GM21717 (cell line): ENCODE results near the gene ZNF33B.
"Not testable (repeated sequence)": the region's sequence is repeated elsewhere in the genome, so short reads cannot be mapped to it uniquely, and the experiment has no call there.

Experiments
- ATAC-seq: cut with Tn5 transposase; IDR thresholded peaks from one replicate; pipeline ENCODE4 v1.9.1; 2021; ENCODE audit warnings: mild to moderate bottlenecking, moderate library complexity; ENCODE audit not compliant: unreplicated experiment

The ZNF33B gene

DNA sequence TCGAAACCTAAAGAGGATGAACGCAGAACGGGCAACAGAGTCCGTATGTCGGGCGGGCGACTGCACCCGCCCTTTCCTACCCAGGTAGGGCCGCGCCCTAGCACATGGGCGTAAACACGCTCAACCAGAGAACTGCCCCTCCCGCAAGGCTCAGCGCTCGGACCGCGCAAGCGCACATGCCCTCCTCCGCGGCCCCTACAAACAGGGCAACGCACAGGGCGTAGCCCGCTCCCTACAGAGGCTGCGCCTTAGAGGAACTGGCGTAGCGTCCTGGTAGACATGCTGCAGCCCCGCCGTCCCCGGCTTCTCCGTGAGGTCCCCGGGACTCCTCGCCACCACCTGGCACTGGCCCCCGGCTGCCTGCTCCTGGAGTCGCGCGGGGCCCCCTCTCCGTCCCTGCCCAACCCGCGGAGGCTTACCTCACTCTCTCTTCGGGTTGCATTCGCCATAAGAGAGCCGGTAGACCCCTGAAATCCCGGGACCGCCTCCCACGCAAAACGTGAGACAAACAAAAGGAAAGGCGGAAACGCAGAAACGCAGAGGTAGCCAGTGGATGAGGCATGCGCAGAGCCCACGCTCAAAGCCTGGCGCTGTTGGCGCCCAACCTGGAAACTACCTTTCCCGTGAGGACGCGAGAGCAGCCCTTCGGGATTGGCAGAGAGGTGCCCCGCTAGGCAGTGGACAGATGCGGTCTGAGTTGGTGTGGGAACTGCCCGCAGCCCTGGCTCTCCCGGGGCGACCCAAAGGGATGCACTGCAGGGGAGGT, at the start of gene ZNF33B:
Gene ZNF33B (minus strand): TSS at position 516 of the 766 bp plus-strand sequence. CDS start 1,642 bp downstream, outside the sequence.
- ATAC-seq: peak; percentile 96

DNA sequence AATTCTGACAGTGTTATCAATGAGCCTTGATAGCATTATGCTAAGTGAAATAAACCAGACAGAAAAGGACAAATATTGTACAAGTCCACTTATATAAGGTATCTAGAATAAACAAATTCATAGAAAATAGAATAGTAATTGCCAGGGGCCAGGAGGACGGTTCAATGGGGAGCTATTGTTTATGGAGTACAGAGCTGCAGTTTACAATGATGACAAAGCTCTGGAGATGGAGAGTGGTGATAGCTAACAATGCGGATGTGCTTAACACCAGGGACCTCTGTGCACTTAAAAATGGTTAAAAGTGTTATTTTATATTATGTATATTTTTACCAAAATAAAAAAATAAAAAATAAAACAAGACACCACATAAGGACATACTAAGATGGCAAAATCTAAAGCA, 46.1 kb upstream of the ZNF33B start:
- no peak for ATAC-seq

DNA sequence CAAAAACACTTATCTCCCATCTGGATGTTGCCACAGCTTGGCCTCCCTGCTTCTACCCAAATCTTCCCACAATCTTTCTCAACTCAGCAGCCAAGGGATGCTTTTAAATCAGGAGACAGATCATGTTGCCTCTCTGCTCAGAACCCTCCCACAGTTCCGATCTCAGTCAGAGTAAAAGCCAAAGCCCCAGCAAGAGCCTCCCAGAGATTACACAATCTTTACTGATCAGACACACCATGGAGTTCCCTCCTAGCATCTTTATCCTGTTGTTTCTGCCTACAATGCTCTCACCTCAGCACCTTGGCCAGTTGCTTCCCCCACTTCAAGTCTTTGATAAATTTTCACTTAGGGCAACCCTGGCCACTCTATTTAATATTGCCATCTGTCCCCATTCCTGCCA, 41.9 kb upstream of the ZNF33B start:
- ATAC-seq: no peak

DNA sequence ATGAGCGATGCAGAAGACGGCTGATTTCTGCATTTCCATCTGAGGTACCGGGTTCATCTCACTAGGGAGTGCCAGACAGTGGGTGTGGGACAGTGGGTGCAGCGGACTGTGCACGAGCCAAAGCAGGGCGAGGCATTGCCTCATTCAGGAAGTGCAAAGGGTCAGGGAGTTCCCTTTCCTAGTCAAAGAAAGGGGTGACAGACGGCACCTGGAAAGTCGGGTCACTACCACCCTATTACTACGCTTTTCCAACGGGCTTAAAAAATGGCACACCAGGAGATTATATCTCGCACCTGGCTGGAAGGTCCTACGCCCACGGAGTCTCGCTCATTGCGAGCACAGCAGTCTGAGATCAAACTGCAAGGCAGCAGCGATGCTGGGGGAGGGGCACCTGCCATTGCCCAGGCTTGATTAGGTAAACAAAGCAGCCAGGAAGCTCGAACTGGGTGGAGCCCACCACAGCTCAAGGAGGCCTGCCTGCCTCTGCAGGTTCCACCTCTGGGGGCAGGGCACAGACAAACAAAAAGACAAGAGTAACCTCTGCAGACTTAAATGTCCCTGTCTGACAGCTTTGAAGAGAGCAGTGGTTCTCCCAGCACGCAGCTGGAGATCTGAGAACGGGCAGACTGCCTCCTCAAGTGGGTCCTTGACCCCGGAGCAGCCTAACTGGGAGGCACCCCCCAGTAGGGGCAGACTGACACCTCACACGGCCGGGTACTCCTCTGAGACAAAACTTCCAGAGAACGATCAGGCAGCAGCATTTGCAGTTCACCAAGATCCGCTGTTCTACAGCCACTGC, 27.0 kb upstream of the ZNF33B start:
- not testable (repeated sequence) for ATAC-seq

DNA sequence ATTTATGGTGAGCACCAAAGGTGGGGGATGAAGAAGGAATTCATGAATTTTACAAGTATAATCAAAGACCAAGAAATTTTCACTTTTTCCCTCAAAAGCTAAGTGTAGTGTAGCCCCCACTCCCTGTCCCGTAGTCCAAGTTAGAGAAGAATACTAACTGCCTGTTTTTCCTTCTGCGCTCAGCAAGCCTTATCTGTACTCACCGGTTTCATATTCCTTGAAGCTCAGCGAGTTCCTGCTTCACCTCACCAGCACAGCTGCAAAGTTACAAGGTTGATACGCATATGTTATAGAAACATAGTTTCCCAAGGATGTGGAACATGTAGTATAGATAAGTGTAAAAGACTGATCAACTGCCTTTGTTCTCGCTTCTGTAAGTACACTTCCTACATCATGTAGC, 16.0 kb upstream of the ZNF33B start:
- no peak for ATAC-seq

- ATAC-seq: no peak
These were observed 14.5 kb upstream of the ZNF33B start for GRCh38 chr10:42652858-42653257.

DNA sequence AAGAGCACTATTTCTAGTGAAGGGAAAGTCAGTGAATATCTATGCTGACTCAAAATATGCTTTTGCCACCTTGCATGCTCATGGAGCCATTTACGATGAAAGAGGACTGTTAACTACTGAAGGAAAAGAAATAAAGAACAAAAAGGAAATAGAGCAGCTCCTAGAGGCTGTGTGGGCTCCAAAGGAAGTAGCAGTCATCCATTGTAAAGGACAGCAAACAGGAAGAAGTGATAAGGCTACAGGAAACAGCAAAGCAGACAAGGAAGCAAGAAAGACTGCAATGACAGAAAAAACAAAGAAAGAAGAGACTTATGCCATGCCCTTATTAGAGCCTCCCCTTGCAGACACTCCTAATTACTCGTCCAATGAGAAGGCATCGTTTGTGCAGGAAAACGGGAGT, 12.0 kb upstream of the ZNF33B start:
- ATAC-seq: no peak

DNA sequence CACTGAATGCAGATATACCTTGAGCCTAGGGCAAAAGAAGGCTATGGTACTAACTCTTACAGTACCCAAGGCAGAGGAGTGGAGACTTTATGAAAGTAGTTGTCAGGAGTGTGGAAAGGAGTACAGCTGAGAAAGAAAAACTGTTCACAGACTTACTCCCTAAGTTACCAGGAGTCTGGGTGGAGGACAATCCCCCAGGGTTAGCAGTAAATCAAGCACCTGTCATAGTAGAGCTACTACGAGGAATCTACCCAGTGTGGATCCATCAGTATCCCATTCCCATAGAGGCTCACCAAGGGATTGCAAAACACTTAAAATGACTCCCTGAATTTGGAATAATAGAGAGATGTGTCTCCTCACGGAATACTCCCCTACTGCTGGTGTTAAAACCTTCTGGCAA, 10.1 kb upstream of the ZNF33B start:
- ATAC-seq: no peak

DNA sequence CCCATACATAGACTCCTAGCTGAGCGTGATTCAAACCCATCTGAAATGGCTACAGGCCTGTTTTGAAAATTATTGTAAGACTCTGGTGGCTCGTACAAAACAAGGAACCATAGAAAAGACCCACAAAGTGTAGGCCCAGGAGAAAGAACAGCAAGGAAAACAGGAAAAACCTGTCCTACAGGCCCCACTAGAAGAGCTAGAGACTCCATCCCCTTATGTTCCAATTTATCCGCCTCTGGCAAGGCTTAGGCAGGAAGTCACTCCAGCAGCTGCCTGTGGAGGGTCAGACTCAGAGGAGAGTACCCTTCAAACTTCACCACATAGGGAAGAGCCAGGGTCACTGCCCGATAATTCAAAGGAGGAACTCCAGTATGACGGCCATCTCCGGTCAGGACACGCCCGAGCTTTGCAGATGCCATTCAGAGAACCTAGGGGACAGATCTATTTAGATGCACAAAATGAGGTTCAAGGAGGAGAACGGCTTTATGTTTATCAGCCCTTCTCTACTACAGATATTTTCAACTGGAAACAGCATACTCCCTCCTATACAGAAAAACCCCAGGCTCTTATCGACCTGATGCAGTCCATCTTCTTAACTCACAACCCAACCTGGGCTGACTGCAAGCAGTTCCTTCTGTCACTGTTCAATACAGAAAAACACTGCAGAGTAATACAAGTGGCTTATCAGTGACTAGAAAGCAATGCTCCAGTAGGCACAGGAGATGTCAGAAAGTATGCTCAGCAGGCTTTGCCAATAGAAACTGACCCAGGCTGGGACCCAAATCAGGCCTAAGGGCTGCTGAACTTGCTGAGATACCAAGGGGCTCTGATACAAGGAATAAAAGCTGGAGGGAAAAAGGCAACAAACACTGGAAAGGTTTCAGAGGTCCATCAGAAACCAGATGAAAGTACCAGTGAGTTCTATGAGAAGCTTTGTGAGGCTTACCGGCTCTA, 8.6 kb upstream of the ZNF33B start:
- no peak for ATAC-seq

DNA sequence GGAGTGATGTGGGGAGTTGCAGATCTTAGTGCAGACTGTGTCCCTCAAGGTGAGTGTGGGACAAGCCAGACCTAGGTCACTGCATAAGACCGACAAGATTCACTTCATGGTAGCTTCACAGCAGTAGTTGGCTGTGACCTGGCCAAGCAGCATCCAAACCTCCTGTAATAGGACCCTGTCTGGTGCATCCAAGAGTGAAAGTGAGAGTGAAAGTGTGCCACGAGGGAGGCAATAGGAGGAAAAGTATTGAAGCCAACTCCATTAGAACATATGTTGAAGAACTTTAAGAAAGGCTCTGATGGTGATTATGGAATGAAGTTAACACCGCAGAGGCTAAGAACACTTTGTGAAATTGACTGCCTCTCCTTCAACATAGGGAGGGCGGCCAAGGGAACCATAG, 7.8 kb upstream of the ZNF33B start:
- no peak for ATAC-seq

GRCh38 chr10:42645516-42645915, 7.1 kb upstream of the ZNF33B start:
- ATAC-seq: no peak

DNA sequence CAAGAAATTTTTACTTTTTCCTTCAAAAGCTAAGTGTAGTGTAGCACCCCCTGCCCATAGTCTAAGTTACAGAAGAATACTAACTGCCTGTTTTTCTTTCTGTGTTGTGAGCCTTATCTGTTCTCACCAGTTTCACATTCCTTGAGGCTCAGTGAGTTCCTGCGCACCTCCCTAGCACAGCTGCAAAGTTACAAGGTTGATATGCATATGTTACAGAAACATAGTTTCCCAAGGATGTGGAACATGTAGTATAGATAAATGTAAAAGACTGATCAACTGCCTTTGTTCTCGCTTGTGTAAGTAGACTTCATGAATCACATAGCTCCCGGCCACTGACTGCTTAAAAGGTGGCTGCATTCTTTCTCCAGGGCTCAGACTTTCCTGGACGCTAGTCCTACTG, 6.7 kb upstream of the ZNF33B start:
- ATAC-seq: no peak

GRCh38 chr10:42640610-42641229, 2.4 kb upstream of the ZNF33B start:
- ATAC-seq: no peak

DNA sequence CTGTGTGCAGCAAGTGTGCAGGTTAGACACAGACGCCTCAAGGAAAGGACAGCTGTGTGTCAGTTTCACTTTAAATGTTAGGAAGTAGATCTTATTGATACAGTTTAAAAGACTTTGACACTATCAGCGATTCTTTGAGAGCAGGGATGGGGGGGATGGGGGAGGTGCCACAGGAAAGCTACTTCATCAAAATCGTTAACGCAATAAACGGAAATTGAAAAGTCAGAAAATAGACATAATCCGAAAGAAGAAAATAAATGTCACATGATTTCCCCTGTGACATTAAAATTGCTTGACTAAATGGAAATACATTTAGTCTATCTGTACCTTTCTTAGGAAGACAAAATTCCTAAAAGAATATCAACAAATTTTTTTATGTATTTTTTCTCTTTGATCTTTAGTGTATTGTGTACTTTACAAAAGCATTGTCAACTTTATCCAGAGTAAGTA, 476 bp upstream of the ZNF33B start:
- no peak for ATAC-seq

DNA sequence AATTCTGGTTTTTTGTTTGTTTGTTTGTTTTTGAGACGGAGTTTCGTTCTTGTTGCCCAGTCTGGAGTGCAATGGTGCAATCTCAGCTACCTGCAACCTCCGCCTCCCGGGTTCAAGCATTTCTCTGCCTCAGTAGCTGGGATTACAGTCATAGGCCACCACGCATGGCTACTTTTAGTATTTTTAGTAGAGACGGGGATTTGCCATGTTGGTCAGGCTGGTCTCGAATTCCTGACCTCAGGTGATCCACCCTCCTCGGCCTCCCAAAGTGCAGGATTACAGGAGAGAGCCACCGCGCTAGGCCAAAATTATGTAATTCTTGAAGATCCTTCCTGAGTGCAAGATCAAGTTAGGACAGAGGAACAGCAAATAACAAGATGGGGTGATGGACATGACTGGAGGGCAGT, 719 bp downstream of the ZNF33B start:
- no peak for ATAC-seq

DNA sequence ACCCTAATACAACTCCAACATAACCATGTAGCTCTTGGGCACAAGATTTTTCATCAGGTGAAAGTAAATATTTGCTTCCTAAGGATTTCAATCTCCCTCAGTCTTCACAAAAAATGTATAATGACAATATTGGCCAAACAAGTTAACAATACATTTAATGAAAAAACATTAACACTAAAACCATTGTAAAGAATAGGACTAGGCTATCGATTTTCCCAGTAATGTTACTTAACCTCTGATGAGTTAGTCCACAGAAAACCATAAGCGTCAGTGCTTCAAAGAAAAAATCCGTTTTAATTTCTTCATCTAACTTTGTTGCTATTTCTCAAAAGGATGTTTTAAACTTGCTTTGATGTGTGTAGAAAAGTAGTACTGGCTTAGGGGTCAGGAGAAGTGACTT, 1.2 kb downstream of the ZNF33B start:
- ATAC-seq: no peak

DNA sequence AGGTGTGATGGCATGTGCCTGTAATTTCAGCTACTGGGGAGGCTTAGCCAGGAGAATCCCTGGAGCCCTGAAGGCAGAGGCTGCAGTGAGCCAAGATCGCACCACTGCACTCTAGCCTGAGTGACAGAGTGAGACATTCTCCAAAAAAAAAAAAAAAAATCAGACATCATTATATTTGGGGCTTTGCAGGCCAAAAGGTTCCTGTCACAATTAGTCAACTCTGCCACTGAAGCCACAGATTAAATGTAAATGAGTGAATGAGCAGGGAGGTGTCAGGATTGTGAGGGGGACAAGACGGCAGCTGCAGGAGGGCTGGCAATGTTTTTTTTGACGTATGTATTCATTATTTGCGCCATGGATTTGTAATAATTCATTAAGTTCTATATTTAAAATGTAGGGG, 3.3 kb downstream of the ZNF33B start:
- ATAC-seq: no peak

- ATAC-seq: no peak
These were observed 5.8 kb downstream of the ZNF33B start for GRCh38 chr10:42632564-42632963.

- ATAC-seq: no peak
These were observed 7.7 kb downstream of the ZNF33B start for GRCh38 chr10:42630537-42631134.

DNA sequence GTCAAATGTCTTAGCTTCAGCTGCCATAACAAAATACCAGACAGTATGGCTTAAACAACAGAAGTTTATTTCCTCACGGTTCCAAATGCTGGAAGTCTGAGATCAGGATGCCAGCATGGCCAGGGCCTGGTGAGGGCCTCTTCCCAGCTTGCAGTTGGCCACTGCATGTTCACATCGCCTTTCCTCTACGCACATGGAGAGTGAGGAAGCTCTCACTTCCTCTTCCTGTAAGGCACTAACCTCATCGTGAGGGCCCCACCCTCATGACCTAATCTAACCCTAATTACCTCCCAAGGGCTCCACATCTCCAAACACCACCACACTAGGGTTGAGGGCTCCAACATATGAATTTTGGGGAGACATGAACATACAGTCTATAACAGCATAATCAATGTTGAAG, 14.4 kb downstream of the ZNF33B start:
- ATAC-seq: no peak
